Activated gamma-delta T cell treated with Interleukin-2 at 50 U/mL for 16 hours (primary cell): ENCODE data around the gene ADRB1.

ENCODE experiments used
- DNase-seq: peaks from one replicate; pipeline ENCODE4 v3.0.0-alpha.2; 2020

The ADRB1 gene

GRCh38 chr10:114043532-114044246, at the start of gene ADRB1:
Gene ADRB1, plus strand, starts transcription at chr10:114043866. Its CDS starts 267 bp downstream, at chr10:114044133.
- DNase-seq = peak; percentile 17

- DNase-seq = no peak
Observed at GRCh38 chr10:113995201-113995600, 48.5 kb upstream of the ADRB1 start.

- DNase-seq = no peak
Observed at GRCh38 chr10:113997428-113997827, 46.2 kb upstream of the ADRB1 start.

GRCh38 chr10:113999531-113999930, 44.1 kb upstream of the ADRB1 start:
- no peak for DNase-seq

GRCh38 chr10:114000457-114001010, 43.1 kb upstream of the ADRB1 start:
- DNase-seq = no peak

- no peak for DNase-seq
Observed at GRCh38 chr10:114002422-114002821, 41.2 kb upstream of the ADRB1 start.

- DNase-seq = no peak
Observed at GRCh38 chr10:114003161-114003941, 40.3 kb upstream of the ADRB1 start.

- DNase-seq = no peak
Observed at GRCh38 chr10:114009281-114009996, 34.2 kb upstream of the ADRB1 start.

GRCh38 chr10:114010316-114010715, 33.4 kb upstream of the ADRB1 start:
- DNase-seq = no peak

GRCh38 chr10:114012650-114013049, 31.0 kb upstream of the ADRB1 start:
- no peak for DNase-seq

- DNase-seq = no peak
Observed at GRCh38 chr10:114015708-114016107, 28.0 kb upstream of the ADRB1 start.

GRCh38 chr10:114017271-114017670, 26.4 kb upstream of the ADRB1 start:
- no peak for DNase-seq

GRCh38 chr10:114017873-114018272, 25.8 kb upstream of the ADRB1 start:
- no peak for DNase-seq

- no peak for DNase-seq
Observed at GRCh38 chr10:114019226-114019625, 24.4 kb upstream of the ADRB1 start.

GRCh38 chr10:114021154-114021553, 22.5 kb upstream of the ADRB1 start:
- no peak for DNase-seq

- DNase-seq = no peak
Observed at GRCh38 chr10:114021717-114022680, 21.7 kb upstream of the ADRB1 start.

GRCh38 chr10:114022766-114023597, 20.7 kb upstream of the ADRB1 start:
- no peak for DNase-seq

- no peak for DNase-seq
Observed at GRCh38 chr10:114024876-114025610, 18.6 kb upstream of the ADRB1 start.

GRCh38 chr10:114025611-114026130, 18.0 kb upstream of the ADRB1 start:
- no peak for DNase-seq
